Activated naive CD8-positive, alpha-beta T cell treated with anti-CD3 and anti-CD28 coated beads, Interleukin-2, amount 10 ng/mL, durations not matched to agents 7 days and 5 days (primary cell): ENCODE measurements around the gene SLC5A12. TPM values are rescaled to one million over a fixed set of nuclear protein-coding genes. Genes with fewer than 3 reads are reported as not detected.

ENCODE experiments used
- ATAC-seq: fragments of 150-1000 bp; cut with Tn5 transposase; one replicate; pipeline ENCODE4 v1.10.0; 2021; ENCODE audit warnings: low read depth, moderate library complexity
- POLR2A ChIA-PET: fragments of 350-600 bp; sonication (Branson Sonifier 250); formaldehyde crosslinking; loops from one replicate; lab custom pipeline; 2021; ENCODE audit warnings: antibody characterized with exemption; lab: Charles Lee
- DNase-seq: peaks from one replicate; pipeline ENCODE4 v3.0.0; 2021
- H3K27ac Mint-ChIP-seq: one replicate; pipeline ENCODE4 v1.8.0; 2022; ENCODE audit warnings: mild to moderate bottlenecking, mixed read lengths
- H3K27me3 Mint-ChIP-seq: one replicate; pipeline ENCODE4 v1.8.0; 2022; ENCODE audit warnings: mild to moderate bottlenecking, moderate library complexity, mixed read lengths
- H3K36me3 Mint-ChIP-seq: one replicate; pipeline ENCODE4 v1.8.0; 2021; ENCODE audit warnings: mild to moderate bottlenecking, mixed read lengths
- H3K4me1 Mint-ChIP-seq: one replicate; pipeline ENCODE4 v1.8.0; 2021; ENCODE audit warnings: mixed read lengths
- H3K4me3 Mint-ChIP-seq: one replicate; pipeline ENCODE4 v1.8.0; 2022; ENCODE audit warnings: mild to moderate bottlenecking, moderate library complexity, mixed read lengths
- H3K9me3 Mint-ChIP-seq: one replicate; pipeline ENCODE4 v1.8.0; 2021; ENCODE audit warnings: mixed read lengths
- total RNA-seq, 2 experiments: library from RNA; stranded (reverse); gene quantifications; one replicate each; pipeline ENCODE4 v1.2.3, GENCODE V29; 2021

Gene SLC5A12
- not detected for total RNA-seq

GRCh38 chr11:26721948-26722475 lies at the start of gene SLC5A12:
Gene SLC5A12, minus strand, starts transcription at chr11:26722060. Its CDS starts 346 bp downstream, at chr11:26721714.
- Mint-ChIP-seq H3K9me3 (peaks cover 4% of the 10 kb centered on the region), H3K36me3 (no peaks in the 10 kb centered on the region), H3K4me1 (no peaks in the 10 kb centered on the region), H3K4me3 (no peak within 1 kb of the TSS), H3K27me3 (no peaks in the 10 kb centered on the region), H3K27ac (no peak within 1 kb of the TSS)
- ATAC-seq (no peak), DNase-seq (no peak)
- POLR2A ChIA-PET, result no interaction called here

GRCh38 chr11:26769027-26769426 lies 47.2 kb upstream of the SLC5A12 start:
- Mint-ChIP-seq H3K4me1 (no peaks in the 10 kb centered on the region), H3K9me3 (no peaks in the 10 kb centered on the region), H3K4me3 (no peak overlapping the region), H3K27me3 (no peaks in the 10 kb centered on the region), H3K27ac (no peak overlapping the region), H3K36me3 (no peaks in the 10 kb centered on the region)
- no peak for DNase-seq
- ATAC-seq, result no peak
- POLR2A ChIA-PET, result no interaction called here

GRCh38 chr11:26767060-26767459 lies 45.2 kb upstream of the SLC5A12 start:
- no peak overlapping the region for H3K4me3 Mint-ChIP-seq
- no peaks in the 10 kb centered on the region for H3K36me3 Mint-ChIP-seq
- H3K27me3 Mint-ChIP-seq, result no peaks in the 10 kb centered on the region
- no peak for ATAC-seq
- POLR2A ChIA-PET, result no interaction called here
- no peak overlapping the region for H3K27ac Mint-ChIP-seq
- DNase-seq, result no peak
- H3K4me1 Mint-ChIP-seq, result no peaks in the 10 kb centered on the region
- H3K9me3 Mint-ChIP-seq, result no peaks in the 10 kb centered on the region

- H3K9me3 Mint-ChIP-seq, result no peaks in the 10 kb centered on the region
- no peaks in the 10 kb centered on the region for H3K36me3 Mint-ChIP-seq
- ATAC-seq, result no peak
- DNase-seq, result no peak
- H3K4me3 Mint-ChIP-seq, result no peak overlapping the region
- no peak overlapping the region for H3K27ac Mint-ChIP-seq
- H3K27me3 Mint-ChIP-seq, result no peaks in the 10 kb centered on the region
- no peaks in the 10 kb centered on the region for H3K4me1 Mint-ChIP-seq
- POLR2A ChIA-PET, result no interaction called here
Observed at GRCh38 chr11:26765323-26765722, 43.5 kb upstream of the SLC5A12 start.

GRCh38 chr11:26764825-26765224 lies 43.0 kb upstream of the SLC5A12 start:
- POLR2A ChIA-PET, result no interaction called here
- no peak for DNase-seq

GRCh38 chr11:26764315-26764714 lies 42.5 kb upstream of the SLC5A12 start:
- ATAC-seq, result no peak
- H3K27me3 Mint-ChIP-seq, result no peaks in the 10 kb centered on the region

More at GRCh38 chr11:26764825-26765224, 43.0 kb upstream of the SLC5A12 start:
- no peak overlapping the region for H3K27ac Mint-ChIP-seq
- H3K4me3 Mint-ChIP-seq, result no peak overlapping the region
- no peak for ATAC-seq
- no peaks in the 10 kb centered on the region for H3K4me1 Mint-ChIP-seq
- no peaks in the 10 kb centered on the region for H3K27me3 Mint-ChIP-seq
- no peaks in the 10 kb centered on the region for H3K36me3 Mint-ChIP-seq
- H3K9me3 Mint-ChIP-seq, result no peaks in the 10 kb centered on the region

GRCh38 chr11:26762089-26762488 lies 40.2 kb upstream of the SLC5A12 start:
- no peaks in the 10 kb centered on the region for H3K4me1 Mint-ChIP-seq
- POLR2A ChIA-PET, result no interaction called here
- no peaks in the 10 kb centered on the region for H3K9me3 Mint-ChIP-seq
- ATAC-seq (no peak), DNase-seq (no peak)
- no peak overlapping the region for H3K27ac Mint-ChIP-seq
- H3K27me3 Mint-ChIP-seq, result no peaks in the 10 kb centered on the region
- no peak overlapping the region for H3K4me3 Mint-ChIP-seq
- H3K36me3 Mint-ChIP-seq, result no peaks in the 10 kb centered on the region

More at GRCh38 chr11:26764315-26764714, 42.5 kb upstream of the SLC5A12 start:
- H3K4me1 Mint-ChIP-seq, result no peaks in the 10 kb centered on the region
- H3K4me3 Mint-ChIP-seq, result no peak overlapping the region
- H3K9me3 Mint-ChIP-seq, result no peaks in the 10 kb centered on the region
- POLR2A ChIA-PET, result no interaction called here
- DNase-seq, result no peak
- no peak overlapping the region for H3K27ac Mint-ChIP-seq
- no peaks in the 10 kb centered on the region for H3K36me3 Mint-ChIP-seq

GRCh38 chr11:26761361-26761809 lies 39.5 kb upstream of the SLC5A12 start:
- Mint-ChIP-seq H3K36me3 (no peaks in the 10 kb centered on the region), H3K4me3 (no peak overlapping the region), H3K27ac (no peak overlapping the region), H3K27me3 (no peaks in the 10 kb centered on the region), H3K9me3 (no peaks in the 10 kb centered on the region), H3K4me1 (no peaks in the 10 kb centered on the region)
- DNase-seq (no peak), ATAC-seq (no peak)
- POLR2A ChIA-PET, result no interaction called here

- no peak for ATAC-seq
- Mint-ChIP-seq H3K4me1 (no peaks in the 10 kb centered on the region), H3K27me3 (no peaks in the 10 kb centered on the region), H3K27ac (no peak overlapping the region), H3K9me3 (no peaks in the 10 kb centered on the region), H3K4me3 (no peak overlapping the region), H3K36me3 (no peaks in the 10 kb centered on the region)
- POLR2A ChIA-PET, result no interaction called here
- no peak for DNase-seq
Observed at GRCh38 chr11:26757995-26758394, 36.1 kb upstream of the SLC5A12 start.

GRCh38 chr11:26755762-26756161 lies 33.9 kb upstream of the SLC5A12 start:
- H3K9me3 Mint-ChIP-seq, result no peaks in the 10 kb centered on the region
- no peak for ATAC-seq
- no peak for DNase-seq
- no peak overlapping the region for H3K27ac Mint-ChIP-seq
- POLR2A ChIA-PET, result no interaction called here
- H3K27me3 Mint-ChIP-seq, result no peaks in the 10 kb centered on the region
- no peaks in the 10 kb centered on the region for H3K4me1 Mint-ChIP-seq
- H3K36me3 Mint-ChIP-seq, result no peaks in the 10 kb centered on the region
- no peak overlapping the region for H3K4me3 Mint-ChIP-seq

GRCh38 chr11:26753723-26754504 lies 32.1 kb upstream of the SLC5A12 start:
- Mint-ChIP-seq H3K27ac (no peak overlapping the region), H3K36me3 (no peaks in the 10 kb centered on the region), H3K4me1 (no peaks in the 10 kb centered on the region), H3K4me3 (no peak overlapping the region), H3K9me3 (peaks cover 2% of the 10 kb centered on the region), H3K27me3 (no peaks in the 10 kb centered on the region)
- POLR2A ChIA-PET, result no interaction called here
- ATAC-seq, result no peak
- DNase-seq, result no peak

- Mint-ChIP-seq H3K4me1 (no peaks in the 10 kb centered on the region), H3K9me3 (peaks cover 2% of the 10 kb centered on the region), H3K27ac (no peak overlapping the region), H3K4me3 (no peak overlapping the region), H3K27me3 (no peaks in the 10 kb centered on the region), H3K36me3 (no peaks in the 10 kb centered on the region)
- ATAC-seq (no peak), DNase-seq (no peak)
- POLR2A ChIA-PET, result no interaction called here
Observed at GRCh38 chr11:26749927-26750326, 28.1 kb upstream of the SLC5A12 start.

GRCh38 chr11:26743622-26744021 lies 21.8 kb upstream of the SLC5A12 start:
- Mint-ChIP-seq H3K4me1 (no peaks in the 10 kb centered on the region), H3K4me3 (no peak overlapping the region), H3K9me3 (no peaks in the 10 kb centered on the region)

GRCh38 chr11:26742966-26743365 lies 21.1 kb upstream of the SLC5A12 start:
- Mint-ChIP-seq H3K9me3 (no peaks in the 10 kb centered on the region), H3K4me1 (no peaks in the 10 kb centered on the region), H3K27me3 (no peaks in the 10 kb centered on the region), H3K4me3 (no peak overlapping the region), H3K36me3 (no peaks in the 10 kb centered on the region), H3K27ac (no peak overlapping the region)
- DNase-seq, result no peak
- ATAC-seq, result no peak
- POLR2A ChIA-PET, result no interaction called here

More at GRCh38 chr11:26743622-26744021, 21.8 kb upstream of the SLC5A12 start:
- Mint-ChIP-seq H3K27ac (no peak overlapping the region), H3K27me3 (no peaks in the 10 kb centered on the region), H3K36me3 (no peaks in the 10 kb centered on the region)
- no peak for ATAC-seq
- DNase-seq, result no peak
- POLR2A ChIA-PET, result no interaction called here
